Measurements from ENCODE around the gene NUDT13.

Gene NUDT13

GRCh38 chr10:73110345-73110849 lies at the start of gene NUDT13:
Gene NUDT13, plus strand, starts transcription at chr10:73110455. Its CDS starts 3,911 bp downstream, at chr10:73114366.
- DNase-seq, result peak; percentile 27 to 50

DNA sequence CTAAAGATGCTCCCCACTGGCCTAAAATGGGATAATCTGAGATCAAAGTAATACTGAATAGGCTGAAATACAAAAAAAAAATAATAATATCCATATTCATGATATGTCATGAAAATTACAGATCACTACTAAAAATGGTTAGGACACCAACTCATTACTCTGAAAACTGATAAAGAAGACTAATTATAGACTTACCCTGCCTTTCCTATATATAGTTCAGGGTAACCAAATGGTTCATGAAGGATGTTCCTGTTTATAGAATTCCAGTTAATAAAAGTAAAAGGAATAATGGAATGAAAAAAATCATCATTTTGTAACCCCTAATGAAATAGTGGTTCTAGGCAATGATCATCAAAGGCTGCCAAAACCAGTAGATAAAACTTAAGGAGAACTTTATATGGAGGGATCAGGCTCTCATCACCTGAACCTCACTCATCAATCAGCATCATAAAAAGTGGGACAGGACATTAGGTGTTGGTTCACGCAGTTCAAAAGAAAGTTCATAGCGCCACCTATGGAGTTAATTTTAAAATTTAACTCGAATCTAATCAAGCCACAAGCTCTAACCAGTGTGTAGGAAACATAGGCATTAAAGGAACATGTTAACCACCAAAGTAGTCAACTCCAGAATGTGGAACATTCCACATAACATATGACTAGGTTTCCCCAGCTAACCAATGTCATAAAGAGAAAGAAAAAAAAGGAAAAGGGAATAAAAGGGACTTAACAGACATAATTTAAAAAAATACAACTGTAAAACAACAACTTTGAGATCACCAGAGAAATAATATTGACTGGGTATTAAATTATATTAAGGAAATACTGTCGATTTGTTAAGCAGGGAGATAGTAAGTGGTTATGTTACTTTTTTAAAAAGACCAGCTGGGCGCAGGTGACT lies 49.3 kb upstream of the NUDT13 start:
- DNase-seq, result no peak

GRCh38 chr10:73061743-73062142 lies 48.5 kb upstream of the NUDT13 start:
- DNase-seq, result no peak

DNA sequence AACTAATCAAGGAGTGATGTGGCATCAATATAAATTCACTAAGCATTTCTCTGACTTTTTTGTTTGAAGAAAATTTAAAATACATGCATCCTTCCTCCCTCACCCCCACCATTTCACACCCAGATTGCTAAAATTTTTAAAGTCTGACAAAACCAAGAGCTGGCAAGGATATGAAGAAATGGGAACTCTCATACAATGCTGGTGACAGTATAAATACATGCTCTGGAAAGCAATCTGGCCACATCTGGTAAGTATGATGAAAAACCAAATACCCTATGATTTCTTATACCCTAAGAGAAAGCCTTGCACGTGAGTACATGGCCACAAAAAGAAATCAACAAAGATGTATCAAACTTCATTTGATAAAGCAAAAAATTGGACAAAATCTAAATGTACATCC lies 44.8 kb upstream of the NUDT13 start:
- no peak for DNase-seq

DNA sequence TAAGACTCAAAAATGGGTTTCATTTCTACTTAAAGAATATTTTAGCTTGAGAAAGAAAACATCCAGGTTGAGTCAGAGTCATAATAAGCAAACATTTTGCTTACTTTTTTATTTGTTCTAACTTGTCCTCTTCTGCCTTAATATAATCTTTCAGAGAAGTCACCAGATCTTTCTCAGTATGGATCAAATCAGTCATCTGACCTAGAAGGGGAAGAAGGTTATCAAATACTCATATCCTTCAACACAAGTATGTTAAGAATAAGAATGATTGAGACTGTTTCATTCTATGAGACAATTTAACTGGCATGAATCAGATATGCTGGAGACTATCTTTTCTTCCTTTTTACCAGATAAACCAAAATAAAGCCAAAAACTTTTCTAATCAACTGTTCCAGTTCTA lies 36.6 kb upstream of the NUDT13 start:
- DNase-seq, result no peak

DNA sequence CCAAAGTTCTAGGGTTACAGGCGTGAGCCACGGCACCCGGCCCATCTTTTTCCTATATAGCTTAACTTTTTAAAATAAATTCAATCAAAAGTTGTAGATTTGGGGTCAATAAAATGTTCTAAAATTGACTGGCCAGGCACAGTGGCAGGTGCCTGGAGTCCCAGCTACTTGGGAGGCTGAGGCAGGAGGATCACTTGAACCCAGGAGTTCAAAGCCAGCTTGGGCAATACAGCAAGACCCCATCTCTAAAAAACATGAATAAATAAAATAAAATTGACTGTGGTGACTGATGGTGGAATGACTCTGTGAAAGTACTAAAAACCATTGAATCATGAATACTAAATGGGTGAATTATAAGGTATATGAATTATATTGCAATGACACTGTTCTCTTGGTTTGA lies 34.4 kb upstream of the NUDT13 start:
- DNase-seq, result no peak

DNA sequence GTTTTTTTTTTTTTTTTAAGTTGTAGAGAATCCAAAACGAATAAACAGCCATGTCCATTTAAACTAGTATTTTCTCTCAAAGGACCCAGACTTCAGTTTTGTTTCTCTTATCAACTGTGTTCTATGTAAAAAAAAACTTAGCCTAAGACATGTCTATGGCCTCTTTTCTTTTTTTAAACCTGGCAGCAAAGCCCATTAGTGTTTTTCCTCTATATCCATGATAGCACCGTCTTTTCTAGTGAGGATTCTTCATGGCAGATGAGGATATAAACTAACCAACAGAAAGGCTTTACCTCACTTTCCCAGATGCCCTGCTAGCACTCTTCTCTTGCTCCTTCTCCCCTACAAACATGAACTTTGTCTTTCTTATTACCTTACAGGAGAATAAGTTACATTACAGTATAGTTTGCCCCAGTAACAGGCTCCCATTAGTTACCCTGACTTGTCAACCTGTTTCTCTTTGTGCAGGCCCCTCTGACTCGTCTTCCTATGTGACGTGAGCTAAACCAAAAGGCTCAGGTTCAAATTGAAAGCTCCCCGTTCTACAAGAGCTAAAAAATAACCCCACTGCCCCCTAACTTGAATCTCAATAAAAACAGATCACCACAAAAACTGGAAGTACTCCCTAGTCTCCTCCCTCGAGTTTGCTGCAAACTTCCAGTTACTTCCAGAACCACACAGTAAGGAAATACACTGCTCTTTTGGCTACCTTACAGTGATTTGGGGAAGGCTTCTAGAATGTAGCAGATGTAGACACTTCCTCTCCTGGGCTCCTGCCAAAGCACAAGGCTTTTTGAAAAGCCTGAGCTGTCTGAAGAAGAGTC lies 33.7 kb upstream of the NUDT13 start:
- no peak for DNase-seq

DNA sequence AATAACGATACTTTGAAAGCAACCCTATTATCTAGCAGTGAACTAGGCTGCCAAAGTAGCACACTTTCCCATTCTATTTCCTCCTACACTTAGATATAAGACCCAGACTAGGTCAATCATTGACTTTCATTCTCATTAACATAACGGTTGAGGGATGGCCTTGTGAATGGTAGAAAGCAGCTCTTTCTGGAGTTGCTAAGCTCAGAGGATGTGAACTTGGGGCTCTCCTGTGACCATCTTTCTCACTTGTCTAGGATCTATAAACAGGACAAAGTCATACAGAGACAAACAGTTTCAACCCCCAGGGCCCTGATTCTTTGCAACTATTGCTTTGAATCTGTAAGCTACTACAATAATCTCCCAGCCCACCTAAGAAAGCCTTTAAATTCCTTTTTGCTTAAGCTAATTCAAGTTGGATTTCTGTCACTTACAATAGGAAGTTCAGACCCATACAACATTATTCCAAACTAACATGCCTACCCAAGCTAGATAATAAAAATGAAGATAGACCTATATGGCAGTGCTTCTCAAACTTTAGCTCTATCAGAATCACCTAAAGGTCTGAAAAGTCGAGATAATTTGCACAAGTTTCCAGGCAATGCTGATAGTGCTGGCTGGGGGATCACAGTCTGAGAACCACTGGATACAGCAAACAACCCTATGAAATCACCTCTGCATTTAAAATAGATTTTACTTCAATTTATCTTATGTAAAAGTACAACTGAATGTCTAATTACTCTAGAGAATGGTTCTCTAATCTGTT lies 30.3 kb upstream of the NUDT13 start:
- DNase-seq, result no peak

- no peak for DNase-seq
Measured at GRCh38 chr10:73083221-73083620, 27.0 kb upstream of the NUDT13 start.

DNA sequence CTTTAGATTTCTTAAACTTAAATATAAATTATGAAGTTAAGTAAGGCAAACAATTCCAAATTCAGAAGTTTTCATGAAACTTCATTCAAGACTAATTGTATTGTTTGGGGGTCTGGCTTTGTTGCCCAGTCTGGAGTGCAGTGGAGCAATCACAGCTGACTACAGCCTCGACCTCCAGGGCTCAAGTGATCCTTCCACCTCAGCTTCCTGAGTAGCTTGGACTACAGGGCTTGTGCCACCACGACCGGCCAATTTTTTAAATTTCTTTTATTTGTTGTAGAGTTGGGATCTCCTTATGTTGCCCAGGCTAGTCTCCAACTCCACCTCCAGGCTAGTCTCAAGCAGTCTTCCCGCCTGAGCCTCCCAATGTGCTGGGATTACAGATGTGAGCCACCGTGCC lies 26.0 kb upstream of the NUDT13 start:
- no peak for DNase-seq

DNA sequence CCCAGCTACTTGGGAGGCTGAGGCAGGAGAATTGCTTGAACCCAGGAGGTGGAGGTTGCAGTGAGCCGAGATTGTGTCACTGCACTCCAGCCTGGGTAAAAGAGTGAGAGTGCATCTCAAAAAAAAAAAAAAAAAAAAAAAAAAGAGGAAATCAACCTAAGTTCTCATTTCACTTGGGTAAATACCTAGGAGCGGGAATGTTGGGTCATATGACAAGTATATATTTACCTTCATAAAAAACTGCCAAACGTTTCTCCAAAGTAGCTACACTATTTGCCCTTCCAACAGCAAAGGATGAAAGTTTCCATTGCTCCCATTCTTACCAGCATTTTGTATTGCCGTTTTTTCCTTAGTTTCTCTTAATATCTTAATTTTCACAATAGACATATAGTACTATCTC lies 23.4 kb upstream of the NUDT13 start:
- no peak for DNase-seq

- no peak for DNase-seq
Measured at GRCh38 chr10:73088304-73088703, 22.0 kb upstream of the NUDT13 start.

DNA sequence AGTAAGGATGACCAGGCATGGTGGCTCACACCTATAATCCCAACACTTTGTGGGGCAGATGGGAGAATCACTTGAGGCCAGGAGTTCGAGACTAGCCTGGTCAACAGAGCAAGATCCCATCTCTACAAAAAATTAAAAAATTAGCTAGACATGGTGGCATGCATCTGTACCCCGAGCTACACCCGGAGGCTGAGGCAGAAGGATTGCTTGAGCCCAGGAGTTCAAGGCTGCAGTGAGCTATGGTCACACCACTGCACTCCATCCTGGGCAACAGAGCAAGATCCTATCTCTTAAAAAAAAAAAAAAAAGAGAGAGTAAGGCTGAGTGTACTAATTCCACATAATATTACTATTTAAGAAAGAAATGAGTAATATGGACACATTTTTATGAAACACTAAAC lies 17.4 kb upstream of the NUDT13 start:
- no peak for DNase-seq

DNA sequence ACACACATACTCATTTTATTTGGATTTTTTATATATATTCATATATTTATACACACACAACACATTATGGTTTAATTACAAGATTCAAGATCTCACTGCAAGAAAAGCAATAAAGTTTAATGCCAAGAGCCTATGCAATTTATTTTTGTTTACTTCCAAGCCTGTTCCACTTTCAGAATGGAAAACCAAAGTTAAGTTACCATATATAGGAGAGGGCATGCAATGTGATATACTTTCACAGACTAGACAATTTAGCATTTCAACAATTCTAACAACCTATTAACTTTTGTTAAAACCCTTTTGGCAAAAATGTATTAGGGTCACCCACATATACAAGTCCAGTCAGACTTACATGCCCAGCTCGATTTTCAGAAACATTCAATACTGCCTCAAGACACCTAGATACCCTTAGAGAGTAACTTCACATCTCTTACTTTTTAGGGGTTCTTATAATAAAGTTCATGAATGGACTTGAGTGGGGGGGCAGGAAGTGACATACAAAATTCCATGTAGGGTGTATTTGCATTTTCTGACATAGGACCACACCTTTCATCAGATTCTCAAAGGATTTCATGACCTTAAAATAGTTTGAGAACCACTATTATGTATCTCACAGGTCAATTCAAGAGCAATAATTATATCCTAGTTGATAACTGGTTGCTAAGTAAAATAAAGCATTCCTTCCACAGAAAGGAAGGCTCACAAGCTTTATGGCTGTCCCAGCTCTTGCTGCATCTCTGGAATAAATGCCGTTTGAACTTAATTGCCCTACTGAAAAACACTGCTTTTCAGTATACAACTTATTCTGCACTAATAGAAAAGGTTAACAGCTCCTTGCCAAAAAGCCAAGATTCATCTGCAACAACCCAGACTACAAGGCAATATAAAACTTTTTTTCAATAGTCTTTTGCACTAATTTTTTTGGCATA lies 16.1 kb upstream of the NUDT13 start:
- DNase-seq, result no peak

GRCh38 chr10:73094986-73095480 lies 15.2 kb upstream of the NUDT13 start:
- no peak for DNase-seq

- peak; percentile 28 to 34 for DNase-seq
Measured at GRCh38 chr10:73095481-73096021, 14.7 kb upstream of the NUDT13 start.

DNA sequence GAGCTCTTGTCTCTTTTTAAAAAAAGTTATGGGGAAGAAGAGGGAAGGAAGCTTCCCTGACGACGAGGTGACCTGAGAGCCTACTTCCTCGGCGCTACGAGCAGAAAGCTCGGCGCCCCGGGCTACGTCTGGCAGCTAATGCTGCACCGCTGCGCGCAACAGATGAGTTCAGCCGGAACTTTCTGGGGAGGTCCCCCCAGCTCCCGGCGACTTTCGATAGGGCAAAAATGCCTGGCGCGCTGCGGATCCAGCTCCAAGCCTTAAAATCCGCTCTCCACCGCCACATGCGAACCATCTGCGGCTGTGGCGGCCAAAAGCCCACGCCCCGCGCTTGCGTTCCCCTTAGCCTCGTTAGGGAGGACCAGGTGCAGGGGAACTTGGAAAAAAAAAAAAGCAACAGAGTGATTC lies 14.2 kb upstream of the NUDT13 start:
- peak; percentile 60 to 71 for DNase-seq

GRCh38 chr10:73096449-73097304 lies 13.6 kb upstream of the NUDT13 start, which contains the start of gene P4HA1:
Gene P4HA1, minus strand, starts transcription at chr10:73096866. Its CDS starts 21,983 bp downstream, at chr10:73074883.
- peak; percentile 97 to 99 for DNase-seq

DNA sequence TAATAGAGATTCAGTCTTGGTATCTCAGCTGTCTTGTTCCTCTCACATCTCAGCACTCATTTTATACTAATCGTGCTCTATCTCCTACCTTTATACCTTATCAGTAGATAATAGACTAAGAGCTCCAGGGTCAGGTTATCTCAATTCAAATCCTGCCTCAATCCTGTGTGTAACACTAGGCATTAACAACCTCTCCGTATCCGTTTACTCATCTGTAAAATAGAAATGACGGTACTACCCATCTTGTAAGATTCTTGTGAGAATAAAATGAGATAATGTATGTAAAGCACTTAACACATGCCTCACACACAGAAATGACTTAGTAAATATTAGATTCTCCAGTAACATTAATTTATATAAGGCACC lies 13.0 kb upstream of the NUDT13 start:
- DNase-seq, result no peak

DNA sequence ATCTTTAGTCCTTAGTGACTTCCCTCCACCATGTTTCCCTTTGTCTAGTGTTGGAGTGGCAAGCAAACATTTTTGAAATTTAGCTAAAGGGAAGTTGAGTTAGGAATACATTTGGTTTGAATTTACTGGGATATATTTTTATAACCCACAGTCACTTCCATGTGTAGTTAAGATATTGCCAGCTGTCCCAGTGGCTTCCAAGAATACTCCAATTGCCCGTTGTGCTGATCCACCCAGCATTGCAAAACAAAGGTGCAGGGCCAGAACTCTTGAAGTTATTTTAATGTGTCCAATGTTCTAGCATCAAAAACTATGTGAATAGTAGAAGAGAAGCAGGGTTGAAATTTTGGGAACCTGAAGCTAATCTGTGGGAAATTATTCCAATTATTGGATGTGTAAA lies 11.1 kb upstream of the NUDT13 start:
- no peak for DNase-seq
